Measurements from ENCODE around the gene NAGLU.

- TF ChIP-seq EZH2 (IDR thresholded peaks at IDR 0.05; ENCODE audit: insufficient read depth, poor library complexity, severe bottlenecking) (no peak), EZH2phosphoT487 (IDR thresholded peaks at IDR 0.05; ENCODE audit: insufficient read depth, low read depth) (no peak)
Measured at GRCh38 chr17:42553866-42554249, 17.8 kb downstream of the NAGLU start.

Measured in GM23248 (cell line).